ENCODE data around the gene C1orf174.

C1orf174 gene

GRCh38 chr1:3900150-3900968 lies at the start of gene C1orf174:
Gene C1orf174, minus strand, starts transcription at chr1:3900272. Its CDS starts 86 bp downstream, at chr1:3900186.
- Histone ChIP-seq H3K27me3 (no peaks in the 10 kb centered on the region), H3K4me1 (peaks cover 48% of the 10 kb centered on the region), H3K9ac (peak within 1 kb of the TSS; percentile 93), H3K9me3 (peaks cover 11% of the 10 kb centered on the region), H3K4me2 (peak within 1 kb of the TSS; percentile 97), H4K20me1 (peaks cover 35% of the 10 kb centered on the region), H3K27ac (peak within 1 kb of the TSS; percentile 95), H3K36me3 (peaks cover 22% of the 10 kb centered on the region), H3K4me3 (peak within 1 kb of the TSS; percentile 96)
- peak; percentile 65 for TF ChIP-seq Cebpa-rat (IDR thresholded peaks at IDR 0.05)

GRCh38 chr1:3948344-3948743 lies 48.3 kb upstream of the C1orf174 start:
- H3K36me3 ChIP-seq: no peaks in the 10 kb centered on the region
- no peak overlapping the region for H3K9ac ChIP-seq
- no peak for TF ChIP-seq Cebpa-rat (IDR thresholded peaks at IDR 0.05)
- no peak overlapping the region for H3K4me2 ChIP-seq
- H3K9me3 ChIP-seq: peaks cover 23% of the 10 kb centered on the region
- H3K27me3 ChIP-seq: no peaks in the 10 kb centered on the region
- peaks cover 9% of the 10 kb centered on the region; the same call in 1 of the 2 replicates for H3K4me1 ChIP-seq
- H4K20me1 ChIP-seq: no peaks in the 10 kb centered on the region
- H3K27ac ChIP-seq: no peak overlapping the region
- no peak overlapping the region for H3K4me3 ChIP-seq

DNA sequence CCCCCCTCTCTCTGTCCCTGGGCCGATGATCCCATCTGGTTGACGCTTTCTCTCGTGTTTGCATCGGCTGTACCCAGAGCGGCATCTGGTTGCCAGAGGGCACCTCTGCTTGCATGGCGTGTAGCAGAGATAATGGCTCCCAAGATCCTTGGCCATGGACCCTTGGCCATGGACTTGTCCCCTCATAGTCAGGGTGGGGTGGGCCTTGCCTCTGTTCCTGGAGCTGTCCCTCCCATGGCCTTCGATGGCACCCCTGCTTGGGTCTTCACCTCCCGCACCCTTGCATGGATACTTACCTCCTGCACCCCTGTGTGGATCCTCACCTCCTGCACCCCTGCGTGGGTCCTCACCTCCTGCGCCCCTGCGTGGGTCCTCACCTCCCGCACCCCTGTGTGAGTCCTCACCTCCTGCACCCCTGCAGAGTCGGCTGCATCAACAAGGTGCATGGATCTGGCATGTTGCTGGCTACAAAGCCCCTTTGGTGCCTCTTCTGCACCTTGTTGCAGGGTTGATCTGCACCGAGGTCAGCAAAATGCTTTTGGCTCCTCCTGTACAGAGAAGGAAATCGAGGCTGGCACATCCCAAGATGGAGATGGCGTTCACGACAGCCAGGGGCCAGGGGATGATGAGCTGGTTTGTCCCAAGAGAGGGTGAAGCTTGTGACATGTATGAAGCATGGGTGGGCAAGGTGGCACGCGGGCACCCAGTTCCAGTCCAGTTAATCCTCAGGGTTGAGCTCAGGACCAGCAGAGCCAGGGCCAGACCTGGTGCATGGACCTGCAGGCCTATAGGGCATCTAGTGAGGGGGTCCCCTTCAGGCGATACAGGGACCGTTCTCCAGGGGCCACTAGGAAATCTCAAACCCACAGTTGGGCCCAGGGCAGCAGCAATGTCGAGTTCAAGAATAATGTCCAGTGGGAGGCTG lies 46.1 kb upstream of the C1orf174 start:
- H3K4me2 ChIP-seq: no peak overlapping the region
- H4K20me1 ChIP-seq: no peaks in the 10 kb centered on the region
- H3K9me3 ChIP-seq: peaks cover 23% of the 10 kb centered on the region
- peaks cover 9% of the 10 kb centered on the region; the same call in 1 of the 2 replicates for H3K4me1 ChIP-seq
- H3K9ac ChIP-seq: no peak overlapping the region
- H3K27me3 ChIP-seq: no peaks in the 10 kb centered on the region
- H3K36me3 ChIP-seq: no peaks in the 10 kb centered on the region
- no peak overlapping the region for H3K27ac ChIP-seq
- TF ChIP-seq Cebpa-rat (IDR thresholded peaks at IDR 0.05): no peak
- no peak overlapping the region for H3K4me3 ChIP-seq

- Histone ChIP-seq H3K36me3 (no peaks in the 10 kb centered on the region), H3K9me3 (peaks cover 23% of the 10 kb centered on the region), H3K27ac (no peak overlapping the region), H3K4me3 (no peak overlapping the region), H3K4me1 (peaks cover 9% of the 10 kb centered on the region; the same call in 1 of the 2 replicates), H4K20me1 (no peaks in the 10 kb centered on the region), H3K27me3 (no peaks in the 10 kb centered on the region), H3K4me2 (no peak overlapping the region), H3K9ac (no peak overlapping the region)
- TF ChIP-seq Cebpa-rat (IDR thresholded peaks at IDR 0.05): no peak
Observed at GRCh38 chr1:3945222-3945621, 45.1 kb upstream of the C1orf174 start.

DNA sequence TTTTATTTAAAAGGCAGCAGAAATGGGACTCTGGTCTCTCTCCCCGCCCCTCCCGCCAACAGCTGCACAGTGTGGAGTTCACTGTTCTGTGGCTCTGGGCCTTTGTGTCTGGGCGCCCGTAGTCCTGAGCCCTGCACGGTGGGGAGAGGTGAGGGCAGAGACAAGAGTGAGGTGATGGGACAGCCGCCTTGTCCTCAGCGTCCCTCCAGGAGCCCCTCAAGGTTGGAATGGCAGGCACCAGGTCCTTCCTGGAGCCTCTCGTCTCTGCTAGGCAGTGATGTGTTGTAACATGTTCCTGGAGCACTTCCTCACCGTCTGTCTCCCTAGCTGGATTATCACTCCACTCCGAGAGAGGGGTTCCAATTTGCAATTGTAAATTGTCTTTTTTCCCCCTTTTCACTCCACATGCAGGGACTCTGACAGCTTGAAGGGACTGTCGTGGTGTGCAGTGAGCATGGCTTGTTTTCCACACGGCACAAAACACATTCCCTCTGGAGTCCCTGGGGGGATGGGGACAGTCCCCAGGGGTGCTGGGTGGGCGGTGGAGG lies 44.6 kb upstream of the C1orf174 start:
- peaks cover 9% of the 10 kb centered on the region; the same call in 1 of the 2 replicates for H3K4me1 ChIP-seq
- no peaks in the 10 kb centered on the region for H3K36me3 ChIP-seq
- H3K27me3 ChIP-seq: no peaks in the 10 kb centered on the region
- H3K9me3 ChIP-seq: peaks cover 18% of the 10 kb centered on the region
- no peak overlapping the region for H3K4me3 ChIP-seq
- TF ChIP-seq Cebpa-rat (IDR thresholded peaks at IDR 0.05): no peak
- no peak overlapping the region for H3K9ac ChIP-seq
- no peak overlapping the region for H3K4me2 ChIP-seq
- no peaks in the 10 kb centered on the region for H4K20me1 ChIP-seq
- no peak overlapping the region for H3K27ac ChIP-seq

- TF ChIP-seq Cebpa-rat (IDR thresholded peaks at IDR 0.05): no peak
- H3K27ac ChIP-seq: no peak overlapping the region
- H3K4me3 ChIP-seq: no peak overlapping the region
Observed at GRCh38 chr1:3943806-3944577, 43.9 kb upstream of the C1orf174 start.

GRCh38 chr1:3943123-3943431 lies 43.0 kb upstream of the C1orf174 start:
- H3K9ac ChIP-seq: no peak overlapping the region
- peaks cover 9% of the 10 kb centered on the region; the same call in 1 of the 2 replicates for H3K4me1 ChIP-seq
- H3K27me3 ChIP-seq: no peaks in the 10 kb centered on the region
- no peak overlapping the region for H3K27ac ChIP-seq
- H3K36me3 ChIP-seq: no peaks in the 10 kb centered on the region
- H4K20me1 ChIP-seq: no peaks in the 10 kb centered on the region
- peaks cover 2% of the 10 kb centered on the region; the same call in 1 of the 2 replicates for H3K9me3 ChIP-seq
- no peak for TF ChIP-seq Cebpa-rat (IDR thresholded peaks at IDR 0.05)
- H3K4me3 ChIP-seq: no peak overlapping the region
- no peak overlapping the region for H3K4me2 ChIP-seq

More at GRCh38 chr1:3943806-3944577, 43.9 kb upstream of the C1orf174 start:
- H4K20me1 ChIP-seq: no peaks in the 10 kb centered on the region
- H3K9ac ChIP-seq: no peak overlapping the region
- no peaks in the 10 kb centered on the region for H3K36me3 ChIP-seq
- peaks cover 9% of the 10 kb centered on the region; the same call in 1 of the 2 replicates for H3K4me1 ChIP-seq
- H3K9me3 ChIP-seq: peaks cover 11% of the 10 kb centered on the region
- no peak overlapping the region for H3K4me2 ChIP-seq
- no peaks in the 10 kb centered on the region for H3K27me3 ChIP-seq

GRCh38 chr1:3942416-3943122 lies 42.5 kb upstream of the C1orf174 start:
- Histone ChIP-seq H3K4me2 (no peak overlapping the region), H3K4me1 (peaks cover 9% of the 10 kb centered on the region; the same call in 1 of the 2 replicates), H3K9ac (no peak overlapping the region), H3K4me3 (no peak overlapping the region), H3K9me3 (no peaks in the 10 kb centered on the region; the same call in 1 of the 2 replicates), H3K27me3 (no peaks in the 10 kb centered on the region), H3K36me3 (no peaks in the 10 kb centered on the region), H3K27ac (no peak overlapping the region), H4K20me1 (no peaks in the 10 kb centered on the region)
- no peak for TF ChIP-seq Cebpa-rat (IDR thresholded peaks at IDR 0.05)
